Measurements from ENCODE around the gene ABI3. TPM values are rescaled to one million over a fixed set of nuclear protein-coding genes. Genes with fewer than 3 reads are reported as not detected.

The ABI3 gene
- total RNA-seq, 1 donor from 2014 or later, result not detected

- Histone ChIP-seq H4K20me1 (ENCODE audit: low read depth) (no peaks in the 10 kb centered on the region), H2AFZ (replicated peaks) (no peak overlapping the region), H3K9ac (no peak overlapping the region), H3K9me3 (ENCODE audit: low read depth) (no peaks in the 10 kb centered on the region), H3K79me2 (ENCODE audit: low read depth) (no peaks in the 10 kb centered on the region), H3K4me1 (peaks cover 12% of the 10 kb centered on the region), H3K36me3 (no peaks in the 10 kb centered on the region), H3K27ac (no peak overlapping the region), H3F3A (ENCODE audit: low read depth) (no peaks in the 10 kb centered on the region), H3K27me3 (no peaks in the 10 kb centered on the region), H3K4me2 (no peak overlapping the region), H3K4me3 (no peak overlapping the region)
- H3K27me3 Mint-ChIP-seq (ENCODE audit: insufficient read depth, low read depth), result peaks cover 14% of the 10 kb centered on the region
- H3K36me3 Mint-ChIP-seq, result no peaks in the 10 kb centered on the region
- TF ChIP-seq, protein P1, sequence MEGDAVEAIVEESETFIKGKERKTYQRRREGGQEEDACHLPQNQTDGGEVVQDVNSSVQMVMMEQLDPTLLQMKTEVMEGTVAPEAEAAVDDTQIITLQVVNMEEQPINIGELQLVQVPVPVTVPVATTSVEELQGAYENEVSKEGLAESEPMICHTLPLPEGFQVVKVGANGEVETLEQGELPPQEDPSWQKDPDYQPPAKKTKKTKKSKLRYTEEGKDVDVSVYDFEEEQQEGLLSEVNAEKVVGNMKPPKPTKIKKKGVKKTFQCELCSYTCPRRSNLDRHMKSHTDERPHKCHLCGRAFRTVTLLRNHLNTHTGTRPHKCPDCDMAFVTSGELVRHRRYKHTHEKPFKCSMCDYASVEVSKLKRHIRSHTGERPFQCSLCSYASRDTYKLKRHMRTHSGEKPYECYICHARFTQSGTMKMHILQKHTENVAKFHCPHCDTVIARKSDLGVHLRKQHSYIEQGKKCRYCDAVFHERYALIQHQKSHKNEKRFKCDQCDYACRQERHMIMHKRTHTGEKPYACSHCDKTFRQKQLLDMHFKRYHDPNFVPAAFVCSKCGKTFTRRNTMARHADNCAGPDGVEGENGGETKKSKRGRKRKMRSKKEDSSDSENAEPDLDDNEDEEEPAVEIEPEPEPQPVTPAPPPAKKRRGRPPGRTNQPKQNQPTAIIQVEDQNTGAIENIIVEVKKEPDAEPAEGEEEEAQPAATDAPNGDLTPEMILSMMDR (IDR thresholded peaks at IDR 0.05), result no peak
- TF ChIP-seq EZH2phosphoT487 (IDR thresholded peaks at IDR 0.05), result no peak
- no peak for TF ChIP-seq EZH2 (IDR thresholded peaks at IDR 0.05)
- no peak overlapping the region for H3K4me3 Mint-ChIP-seq
- no peaks in the 10 kb centered on the region for H3K9me3 Mint-ChIP-seq
- H3K4me1 Mint-ChIP-seq, result peaks cover 15% of the 10 kb centered on the region
- DNase-seq (ENCODE audit: low spot score), result no peak
- no peak overlapping the region for H3K27ac Mint-ChIP-seq
Measured at GRCh38 chr17:49209061-49209571, 1.4 kb upstream of the ABI3 start.

GRCh38 chr17:49213399-49213798 lies 2.9 kb downstream of the ABI3 start:
- DNase-seq (ENCODE audit: low spot score), result no peak
- Mint-ChIP-seq H3K36me3 (no peaks in the 10 kb centered on the region), H3K27ac (no peak overlapping the region), H3K4me1 (peaks cover 15% of the 10 kb centered on the region), H3K4me3 (no peak overlapping the region), H3K9me3 (no peaks in the 10 kb centered on the region), H3K27me3 (ENCODE audit: insufficient read depth, low read depth) (peaks cover 15% of the 10 kb centered on the region)
- Histone ChIP-seq H3K4me2 (no peak overlapping the region), H3K27me3 (no peaks in the 10 kb centered on the region), H3K36me3 (no peaks in the 10 kb centered on the region), H4K20me1 (ENCODE audit: low read depth) (no peaks in the 10 kb centered on the region), H3K27ac (no peak overlapping the region), H3K9ac (no peak overlapping the region), H3K79me2 (ENCODE audit: low read depth) (no peaks in the 10 kb centered on the region), H3K4me3 (no peak overlapping the region), H3F3A (ENCODE audit: low read depth) (no peaks in the 10 kb centered on the region), H3K4me1 (peaks cover 12% of the 10 kb centered on the region), H3K9me3 (ENCODE audit: low read depth) (no peaks in the 10 kb centered on the region), H2AFZ (replicated peaks) (no peak overlapping the region)
- no peak for TF ChIP-seq EZH2 (IDR thresholded peaks at IDR 0.05)
- TF ChIP-seq, protein P1 (IDR thresholded peaks at IDR 0.05), result no peak

GRCh38 chr17:49213847-49214246 lies 3.3 kb downstream of the ABI3 start:
- Mint-ChIP-seq H3K4me3 (no peak overlapping the region), H3K27me3 (ENCODE audit: insufficient read depth, low read depth) (peaks cover 15% of the 10 kb centered on the region), H3K36me3 (no peaks in the 10 kb centered on the region), H3K4me1 (peaks cover 15% of the 10 kb centered on the region), H3K27ac (no peak overlapping the region), H3K9me3 (no peaks in the 10 kb centered on the region)
- DNase-seq (ENCODE audit: low spot score), result no peak
- Histone ChIP-seq H3K4me3 (no peak overlapping the region), H4K20me1 (ENCODE audit: low read depth) (no peaks in the 10 kb centered on the region), H3K9me3 (ENCODE audit: low read depth) (no peaks in the 10 kb centered on the region), H3K4me2 (no peak overlapping the region), H3K27me3 (no peaks in the 10 kb centered on the region), H3K79me2 (ENCODE audit: low read depth) (no peaks in the 10 kb centered on the region), H3K4me1 (peaks cover 12% of the 10 kb centered on the region), H3K27ac (no peak overlapping the region), H2AFZ (replicated peaks) (no peak overlapping the region), H3K9ac (no peak overlapping the region), H3F3A (ENCODE audit: low read depth) (no peaks in the 10 kb centered on the region), H3K36me3 (no peaks in the 10 kb centered on the region)
- TF ChIP-seq EZH2phosphoT487 (IDR thresholded peaks at IDR 0.05), result no peak
- no peak for TF ChIP-seq EZH2 (IDR thresholded peaks at IDR 0.05)
- TF ChIP-seq, protein P1 (IDR thresholded peaks at IDR 0.05), result no peak
